AG09319 (cell line): ENCODE measurements around the gene INHBE.
A peak's percentile ranks its signal among the peaks of the same experiment; 100 is the strongest.

Source experiments
- DNase-seq: peaks from one replicate; pipeline ENCODE4 v3.0.0-alpha.2; 2010; ENCODE audit warnings: low read depth; ENCODE audit errors: extremely low read depth
- TF ChIP-seq, protein P1 (sequence below): IDR thresholded peaks from 2 replicates; pipeline ENCODE4 v1.5.1; 2011; ENCODE audit warnings: low read depth, mild to moderate bottlenecking, inconsistent platforms, low read length, moderate library complexity

Gene INHBE

DNA sequence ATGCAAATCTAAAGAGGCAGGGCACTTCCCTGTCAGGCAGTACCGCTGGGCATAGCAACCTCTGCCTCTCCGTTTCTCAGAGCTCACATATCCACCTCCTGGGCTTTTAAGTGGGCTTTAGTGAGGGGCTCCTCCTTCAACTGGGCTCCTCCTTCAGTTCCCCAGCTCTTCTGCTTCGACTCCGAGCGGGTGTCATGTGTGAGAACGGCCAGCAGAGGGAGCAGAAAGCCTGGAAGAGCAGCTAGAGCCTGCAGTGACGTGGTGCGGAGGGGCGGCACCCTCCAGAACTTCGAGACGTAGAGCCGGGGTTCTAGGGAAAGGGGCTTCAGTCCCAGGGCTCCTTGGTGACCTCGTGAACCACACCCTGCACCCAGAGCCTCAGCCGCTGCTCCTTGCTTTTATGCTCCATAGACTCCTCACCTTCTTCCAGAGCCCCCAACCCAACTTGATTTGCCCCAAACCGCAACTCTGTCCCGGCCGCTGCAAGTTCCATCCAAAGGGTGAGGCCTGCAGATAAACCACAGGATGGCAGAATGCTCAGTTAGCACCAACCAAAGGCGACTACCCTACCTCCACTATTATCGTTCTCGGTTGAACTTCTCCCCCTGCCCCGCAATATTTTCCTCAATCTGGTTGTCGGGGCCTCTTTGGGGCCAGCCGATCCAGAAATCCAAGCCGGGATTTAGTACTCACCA lies 4.1 kb downstream of the INHBE start:
- DNase-seq, result peak; percentile 91
- TF ChIP-seq, protein P1, sequence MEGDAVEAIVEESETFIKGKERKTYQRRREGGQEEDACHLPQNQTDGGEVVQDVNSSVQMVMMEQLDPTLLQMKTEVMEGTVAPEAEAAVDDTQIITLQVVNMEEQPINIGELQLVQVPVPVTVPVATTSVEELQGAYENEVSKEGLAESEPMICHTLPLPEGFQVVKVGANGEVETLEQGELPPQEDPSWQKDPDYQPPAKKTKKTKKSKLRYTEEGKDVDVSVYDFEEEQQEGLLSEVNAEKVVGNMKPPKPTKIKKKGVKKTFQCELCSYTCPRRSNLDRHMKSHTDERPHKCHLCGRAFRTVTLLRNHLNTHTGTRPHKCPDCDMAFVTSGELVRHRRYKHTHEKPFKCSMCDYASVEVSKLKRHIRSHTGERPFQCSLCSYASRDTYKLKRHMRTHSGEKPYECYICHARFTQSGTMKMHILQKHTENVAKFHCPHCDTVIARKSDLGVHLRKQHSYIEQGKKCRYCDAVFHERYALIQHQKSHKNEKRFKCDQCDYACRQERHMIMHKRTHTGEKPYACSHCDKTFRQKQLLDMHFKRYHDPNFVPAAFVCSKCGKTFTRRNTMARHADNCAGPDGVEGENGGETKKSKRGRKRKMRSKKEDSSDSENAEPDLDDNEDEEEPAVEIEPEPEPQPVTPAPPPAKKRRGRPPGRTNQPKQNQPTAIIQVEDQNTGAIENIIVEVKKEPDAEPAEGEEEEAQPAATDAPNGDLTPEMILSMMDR, result peak; percentile 94

DNA sequence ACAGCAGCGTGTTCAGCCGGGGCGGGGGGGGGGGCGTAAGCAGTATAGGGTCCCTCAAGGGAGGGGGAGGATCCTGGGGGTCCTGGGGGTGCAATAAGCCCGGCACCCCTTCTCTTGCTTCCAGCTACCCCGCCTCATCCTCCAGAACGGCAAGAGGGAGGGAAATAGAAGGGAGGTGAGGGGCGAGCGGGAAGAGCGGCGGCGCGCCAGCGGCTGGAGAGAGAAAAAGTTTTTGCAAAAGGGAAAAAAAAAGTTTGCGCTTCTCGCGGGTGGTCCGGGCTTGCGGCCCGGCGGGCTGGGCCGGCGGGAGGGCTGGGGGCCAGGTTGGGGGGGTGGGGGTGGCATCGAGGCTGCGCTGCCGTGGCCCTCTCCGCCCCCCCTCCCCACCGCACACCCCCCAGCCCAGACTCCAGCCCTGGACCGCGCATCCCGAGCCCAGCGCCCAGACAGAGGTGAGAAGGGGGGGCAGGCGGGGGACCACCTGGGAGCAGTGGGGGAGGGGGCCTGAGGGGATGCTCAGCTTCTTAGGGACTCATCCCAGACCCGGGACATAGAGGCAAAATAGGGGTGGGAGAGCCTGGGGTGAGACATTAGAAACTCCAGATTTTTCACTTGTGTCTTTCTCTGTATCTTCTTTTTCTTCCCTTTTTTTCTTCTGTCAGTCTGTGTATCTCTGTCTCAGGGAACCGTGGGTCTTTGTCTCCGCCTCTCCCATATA lies 4.8 kb downstream of the INHBE start, which contains the start of gene GLI1:
Gene GLI1 (plus strand): TSS at position 36 of the 718 bp plus-strand sequence. CDS start 3,907 bp downstream, outside the sequence.
- TF ChIP-seq, protein P1, result no peak
- DNase-seq, result peak; percentile 39

DNA sequence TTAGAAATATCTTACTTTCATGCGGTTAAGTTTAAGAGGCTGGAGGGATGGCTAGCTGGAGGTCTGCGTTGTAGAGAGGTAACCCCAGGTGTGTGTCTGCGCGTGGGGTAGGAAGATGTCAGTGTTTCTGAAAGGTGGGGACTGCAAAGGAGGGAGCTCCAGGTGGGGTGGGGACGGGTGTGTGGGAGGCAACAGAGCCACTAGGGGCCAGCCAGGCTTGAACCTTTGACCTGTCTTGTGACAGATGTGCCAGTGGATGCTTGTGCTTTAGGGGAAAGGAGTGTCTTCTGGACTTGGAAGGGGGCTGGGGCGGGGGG lies 5.3 kb downstream of the INHBE start:
- TF ChIP-seq, protein P1, result no peak
- no peak for DNase-seq

DNA sequence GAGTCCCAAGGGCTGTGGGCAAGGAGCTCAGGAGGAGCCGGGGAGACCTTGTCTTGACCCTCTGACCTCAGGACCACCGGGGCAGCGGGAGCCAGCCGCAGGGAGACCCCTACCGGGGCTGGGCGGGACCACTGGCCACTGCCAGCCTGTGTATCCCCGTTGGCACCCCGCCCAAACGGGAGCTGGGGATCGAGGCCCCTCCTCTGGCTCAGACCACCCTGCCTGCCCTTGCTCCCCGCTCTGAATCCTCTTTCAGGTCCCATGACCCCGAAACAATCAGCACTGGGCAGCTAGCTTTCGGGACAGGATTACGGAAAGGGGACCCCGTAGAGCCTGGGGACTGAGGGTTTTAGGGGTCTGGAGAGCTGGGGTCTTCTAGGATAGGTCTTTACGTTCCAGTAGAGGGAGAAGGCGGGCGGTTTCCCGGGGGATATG lies 5.8 kb downstream of the INHBE start:
- TF ChIP-seq, protein P1, result no peak
- DNase-seq, result no peak

DNA sequence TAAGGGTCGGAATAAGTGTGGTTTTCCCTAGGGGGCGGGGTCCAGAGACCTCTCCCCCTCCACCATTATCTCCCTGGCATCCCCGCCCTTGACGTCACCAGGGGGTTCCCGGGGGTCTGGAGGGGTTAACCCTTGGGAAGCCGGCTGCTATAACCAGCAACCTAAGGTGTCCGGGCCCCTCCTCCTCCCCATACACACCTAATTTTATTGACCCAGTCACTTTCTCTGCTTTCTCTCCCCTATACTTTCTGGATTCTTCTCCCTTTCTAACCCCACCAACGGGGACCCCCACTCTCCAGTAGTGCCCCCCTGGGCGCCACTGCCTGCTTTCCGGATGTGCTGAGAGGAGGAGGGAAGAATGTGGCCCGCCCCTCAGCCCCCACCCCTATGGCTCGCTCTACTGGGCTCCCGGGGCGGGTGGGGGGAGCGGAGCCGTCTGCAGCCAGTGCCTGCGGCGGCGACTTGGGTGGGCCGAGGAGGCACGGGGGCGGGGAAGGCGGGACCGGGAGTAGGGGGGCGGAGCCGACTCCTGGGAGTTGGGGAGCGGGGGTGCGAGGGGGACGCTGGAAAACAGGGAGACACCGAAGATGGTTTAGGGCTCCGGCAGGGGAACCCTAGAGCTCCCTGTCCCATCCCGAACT lies 6.3 kb downstream of the INHBE start:
- TF ChIP-seq, protein P1, result no peak
- DNase-seq, result no peak

DNA sequence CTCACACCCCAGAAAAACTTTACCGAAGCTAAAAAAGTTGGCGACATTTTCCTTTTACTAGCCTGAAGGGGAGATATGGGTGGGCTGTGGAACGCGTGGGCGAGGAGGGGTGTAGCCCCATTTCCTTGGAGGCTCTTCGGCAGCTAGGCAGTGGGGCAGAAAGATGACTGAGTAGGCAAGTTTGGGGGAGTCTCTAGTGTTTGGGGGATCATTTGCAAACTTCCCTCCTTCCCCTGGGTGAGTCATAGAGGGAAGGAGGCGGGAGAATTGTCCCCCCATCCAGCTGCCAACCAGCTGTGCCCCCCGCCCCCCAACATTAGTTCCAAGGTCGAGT lies 6.8 kb downstream of the INHBE start:
- no peak for DNase-seq
- TF ChIP-seq, protein P1, result no peak
